Body of pancreas (tissue), 4 donors: ENCODE measurements around the gene SYT9. TPM values are rescaled to one million over a fixed set of nuclear protein-coding genes. Genes with fewer than 3 reads are reported as not detected.

Experiments used
- ATAC-seq: fragments of 150-250 bp; one replicate; pipeline ENCODE4 v1.9.1; 2016
- DNase-seq, 4 donors: peaks; one replicate each; pipeline ENCODE4 v3.0.0-alpha.2; 2019
- H3K27ac ChIP-seq, 4 donors: fragments of 200-600 bp; sonication (generic); 1 replicate in 3 of 4; 2 replicates in 1 of 4; pipeline versions ENCODE4 v1.5.1 to v1.6.1; 2016 to 2019; ENCODE audit warnings: mild to moderate bottlenecking in 1 of 4, mixed read lengths in 1 of 4, moderate library complexity in 1 of 4
- H3K27me3 ChIP-seq, 2 donors: fragments of 200-600 bp; sonication (generic); one replicate each; pipeline ENCODE4 v1.6.0; 2016; ENCODE audit warnings: mild to moderate bottlenecking in 1 of 2
- H3K36me3 ChIP-seq, 2 donors: fragments of 200-600 bp; sonication (generic); replicated peaks in 1 of 2; 2 replicates each; pipeline ENCODE4 v1.5.1; 2016; ENCODE audit warnings: low read depth in 2 of 2; ENCODE audit not compliant: insufficient read depth in 1 of 2
- H3K4me1 ChIP-seq: fragments of 200-600 bp; sonication (generic); one replicate; pipeline ENCODE4 v1.6.0; 2016
- H3K4me3 ChIP-seq, 2 donors: fragments of 200-600 bp; sonication (generic); 1 replicate in 1 of 2; 2 replicates in 1 of 2; pipeline ENCODE4 v1.5.1; 2016 to 2019
- H3K9me3 ChIP-seq, 3 donors: fragments of 200-600 bp; sonication (generic); 1 replicate in 2 of 3; 2 replicates in 1 of 3; pipeline ENCODE4 v1.5.1; 2016
- POLR2A ChIP-seq, 3 donors: fragments of 450-650 bp; IDR thresholded peaks; one replicate each; pipeline ENCODE4 v1.6.1; 2016; ENCODE audit warnings: antibody characterized with exemption in 3 of 3, mild to moderate bottlenecking in 2 of 3
- WGBS, 2 donors: methylation state at CpG; one replicate each; pipeline ENCODE4 v1.1.5; 2017; 5-methylcytosine and 5-hydroxymethylcytosine counted together
- intact Hi-C: fragments of 100-400 bp; cut with DNase I; formaldehyde crosslinking; loops from one replicate; pipeline ENCODE4 v1.15.1; 2023
- total RNA-seq, 2 donors: library from RNA; depleted of rRNA; stranded (reverse); fragments of >200 nt; gene quantifications; one replicate each; pipeline ENCODE4 v1.1.0, GENCODE V29; 2016
- TF ChIP-seq, protein P1 (sequence below), 7 experiments: fragments of 450-650 bp in 4 of 7; fragments of 200-600 bp in 3 of 7; sonication (generic) in 3 of 7; IDR thresholded peaks; one replicate each; pipeline ENCODE4 v1.5.1; 2016 to 2019; ENCODE audit warnings: antibody characterized with exemption in 7 of 7

Gene SYT9
- total RNA-seq, 2 donors from 2014 or later: 1.0 TPM; not detected in 1

DNA sequence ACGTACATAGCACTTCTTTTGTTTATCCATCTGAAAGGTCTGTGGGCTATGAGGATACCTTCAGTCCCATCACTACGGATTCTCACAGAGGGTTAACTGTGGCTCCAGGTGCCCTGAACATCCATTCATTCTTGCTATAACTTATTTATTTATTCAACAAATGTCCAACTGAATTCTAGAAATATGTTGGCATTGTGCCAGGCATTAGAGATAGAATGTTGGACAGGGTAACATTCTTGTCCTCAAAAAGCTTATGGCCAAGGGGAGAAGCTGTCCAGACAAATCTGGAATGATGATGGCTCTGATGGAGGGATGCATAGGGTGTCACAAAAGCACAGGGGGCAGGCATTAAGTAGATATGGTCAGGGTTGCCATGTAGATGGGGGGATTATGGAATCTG is 242.0 kb downstream of the SYT9 start:
- Histone ChIP-seq H3K4me1 (no peaks in the 10 kb centered on the region), H3K4me3 (no peak overlapping the region), H3K9me3 (no peaks in the 10 kb centered on the region), H3K36me3 (no peaks in the 10 kb centered on the region), H3K27me3 (no peaks in the 10 kb centered on the region), H3K27ac (no peak overlapping the region)
- no peak for DNase-seq
- 89 to 90% methylated on average over 2 of the region's 2 CpGs for WGBS, 2 donors
- ATAC-seq: no peak
- TF ChIP-seq, protein P1, sequence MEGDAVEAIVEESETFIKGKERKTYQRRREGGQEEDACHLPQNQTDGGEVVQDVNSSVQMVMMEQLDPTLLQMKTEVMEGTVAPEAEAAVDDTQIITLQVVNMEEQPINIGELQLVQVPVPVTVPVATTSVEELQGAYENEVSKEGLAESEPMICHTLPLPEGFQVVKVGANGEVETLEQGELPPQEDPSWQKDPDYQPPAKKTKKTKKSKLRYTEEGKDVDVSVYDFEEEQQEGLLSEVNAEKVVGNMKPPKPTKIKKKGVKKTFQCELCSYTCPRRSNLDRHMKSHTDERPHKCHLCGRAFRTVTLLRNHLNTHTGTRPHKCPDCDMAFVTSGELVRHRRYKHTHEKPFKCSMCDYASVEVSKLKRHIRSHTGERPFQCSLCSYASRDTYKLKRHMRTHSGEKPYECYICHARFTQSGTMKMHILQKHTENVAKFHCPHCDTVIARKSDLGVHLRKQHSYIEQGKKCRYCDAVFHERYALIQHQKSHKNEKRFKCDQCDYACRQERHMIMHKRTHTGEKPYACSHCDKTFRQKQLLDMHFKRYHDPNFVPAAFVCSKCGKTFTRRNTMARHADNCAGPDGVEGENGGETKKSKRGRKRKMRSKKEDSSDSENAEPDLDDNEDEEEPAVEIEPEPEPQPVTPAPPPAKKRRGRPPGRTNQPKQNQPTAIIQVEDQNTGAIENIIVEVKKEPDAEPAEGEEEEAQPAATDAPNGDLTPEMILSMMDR (IDR thresholded peaks at IDR 0.05): no peak
- intact Hi-C loops: no loop called here

DNA sequence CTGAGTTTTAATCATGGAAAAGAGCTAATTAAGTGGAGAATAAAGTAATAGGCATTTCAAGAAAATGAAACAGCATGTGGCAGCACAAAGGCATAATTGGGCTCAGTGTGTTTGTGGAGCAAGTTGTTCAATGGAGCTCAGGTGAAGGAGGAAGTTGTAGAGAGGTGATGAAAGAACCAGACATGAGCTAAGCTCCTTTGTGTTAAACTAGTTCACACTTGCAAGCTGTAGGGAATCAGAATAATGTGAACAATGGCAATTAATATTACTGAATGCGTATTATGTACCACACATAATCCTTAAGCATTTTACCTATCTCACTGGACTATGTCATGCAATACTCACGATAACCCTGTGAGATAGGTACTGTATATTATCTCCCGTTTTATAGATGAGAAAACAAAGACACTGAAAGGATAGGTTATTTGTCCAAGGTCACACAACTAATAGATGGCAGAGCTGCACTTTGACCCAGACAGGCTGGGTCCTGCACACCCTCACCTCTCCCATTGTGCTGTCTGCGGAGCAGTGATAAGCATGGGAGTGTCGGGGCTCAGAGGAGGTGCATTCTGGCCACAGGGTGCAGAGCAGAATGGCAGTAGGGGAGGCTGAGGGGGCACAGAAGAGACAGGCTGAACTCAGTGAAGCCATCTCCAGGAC is 242.5 kb downstream of the SYT9 start:
- Histone ChIP-seq H3K4me1 (no peaks in the 10 kb centered on the region), H3K4me3 (no peak overlapping the region), H3K27ac (no peak overlapping the region), H3K36me3 (no peaks in the 10 kb centered on the region), H3K9me3 (no peaks in the 10 kb centered on the region), H3K27me3 (no peaks in the 10 kb centered on the region)
- intact Hi-C loops: no loop called here
- WGBS, 2 donors: 75 to 82% methylated on average over 5 of the region's 5 CpGs
- DNase-seq (no peak), ATAC-seq (no peak)
- TF ChIP-seq, protein P1 (IDR thresholded peaks at IDR 0.05): no peak
- no peak for TF ChIP-seq POLR2A (IDR thresholded peaks at IDR 0.05)

DNA sequence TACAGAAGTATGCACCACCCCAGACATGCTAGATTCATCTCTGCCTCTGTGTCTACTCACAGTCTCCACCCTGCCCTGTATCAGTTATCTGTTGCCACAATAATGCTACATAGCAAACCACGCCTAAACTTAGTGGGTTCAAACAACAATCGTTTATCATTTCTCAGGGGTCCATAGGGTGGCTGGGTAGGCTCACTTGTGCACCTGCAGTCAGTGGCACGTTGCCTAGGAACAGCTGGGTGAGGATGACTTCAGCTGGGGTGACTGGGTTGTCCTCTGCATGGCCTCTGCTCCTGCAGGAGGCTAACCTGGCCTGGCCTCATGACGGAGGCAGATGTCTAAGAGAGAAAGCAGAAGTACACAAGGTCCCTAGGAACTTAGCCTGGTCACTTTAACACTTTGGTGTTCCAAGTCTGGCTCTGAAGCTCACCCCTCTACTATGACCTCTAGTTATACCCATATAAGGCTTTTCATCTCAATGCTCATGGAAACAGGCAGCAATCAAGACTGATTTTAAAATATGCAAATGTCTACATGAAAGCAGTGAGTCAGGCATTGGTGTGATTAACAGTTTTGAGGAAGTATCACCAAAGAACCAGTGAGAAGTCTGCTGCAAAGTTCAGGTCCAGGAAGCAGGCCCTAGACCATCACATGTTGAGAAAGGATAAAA is 244.3 kb downstream of the SYT9 start:
- ATAC-seq: no peak
- WGBS, 2 donors: 81 to 89% methylated on average over 4 of the region's 4 CpGs

DNA sequence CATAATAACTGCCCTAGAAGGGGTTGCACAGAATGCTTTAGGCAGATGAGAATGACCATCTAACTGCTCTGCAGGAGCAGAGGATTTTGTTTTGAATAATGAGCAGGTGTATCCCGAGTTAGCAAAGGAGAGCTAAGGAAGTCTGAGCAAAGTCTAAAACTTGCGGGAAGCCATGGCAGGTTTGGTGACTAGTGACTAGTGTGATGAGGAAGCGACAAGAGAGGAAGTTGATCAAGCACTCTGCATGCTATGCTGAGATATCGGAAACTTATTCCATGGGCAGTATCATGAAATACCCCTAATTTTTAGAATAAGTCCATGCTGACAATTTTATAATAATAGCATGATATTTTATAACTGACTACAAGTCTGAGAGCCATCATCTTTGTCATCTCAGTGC is 246.5 kb downstream of the SYT9 start:
- intact Hi-C loops: no loop called here
- H3K27me3 ChIP-seq: no peaks in the 10 kb centered on the region
- DNase-seq (no peak), ATAC-seq (no peak)
- H3K27ac ChIP-seq: no peak overlapping the region
- TF ChIP-seq, protein P1 (IDR thresholded peaks at IDR 0.05): no peak
- no peak for TF ChIP-seq POLR2A (IDR thresholded peaks at IDR 0.05)
- H3K9me3 ChIP-seq: no peaks in the 10 kb centered on the region
- no peak overlapping the region for H3K4me3 ChIP-seq
- no peaks in the 10 kb centered on the region for H3K36me3 ChIP-seq
- 77 to 87% methylated on average over 4 of the region's 4 CpGs for WGBS, 2 donors
- no peaks in the 10 kb centered on the region for H3K4me1 ChIP-seq

More for the DNA sequence above, 244.3 kb downstream of the SYT9 start:
- Histone ChIP-seq H3K9me3 (no peaks in the 10 kb centered on the region), H3K4me3 (no peak overlapping the region), H3K27ac (peak overlapping the region in 1 of 4 donors; percentile 17), H3K36me3 (no peaks in the 10 kb centered on the region), H3K27me3 (no peaks in the 10 kb centered on the region), H3K4me1 (no peaks in the 10 kb centered on the region)
- peak in 1 of 4 donors; percentile 53 for DNase-seq
- intact Hi-C loops: no loop called here
- TF ChIP-seq, protein P1 (IDR thresholded peaks at IDR 0.05): no peak
- no peak for TF ChIP-seq POLR2A (IDR thresholded peaks at IDR 0.05)

DNA sequence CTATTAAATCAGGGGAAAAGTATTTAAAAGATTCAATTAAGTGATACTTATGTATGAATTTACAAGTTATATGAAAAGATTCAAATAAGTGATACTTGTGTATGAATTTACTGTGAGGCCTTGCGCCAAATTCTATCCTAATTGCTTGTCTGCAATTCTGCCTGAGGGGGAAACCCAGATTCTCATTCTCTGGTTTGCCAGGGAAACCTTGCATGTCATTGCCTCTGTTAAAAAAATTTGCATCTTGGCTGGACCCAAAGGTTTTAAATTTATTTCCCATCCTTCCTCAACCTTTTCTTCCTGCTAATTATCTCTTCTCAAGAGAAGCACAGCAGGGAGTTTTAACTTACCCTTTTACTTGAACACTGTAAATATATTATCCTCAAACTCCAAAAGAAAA is 247.4 kb downstream of the SYT9 start:
- Histone ChIP-seq H3K27me3 (no peaks in the 10 kb centered on the region), H3K4me3 (no peak overlapping the region), H3K9me3 (no peaks in the 10 kb centered on the region), H3K27ac (no peak overlapping the region), H3K4me1 (no peaks in the 10 kb centered on the region), H3K36me3 (no peaks in the 10 kb centered on the region)
- WGBS, 2 donors: 100% methylated on average over 1 of the region's 1 CpG
- TF ChIP-seq, protein P1 (IDR thresholded peaks at IDR 0.05): no peak
- no peak for TF ChIP-seq POLR2A (IDR thresholded peaks at IDR 0.05)
- intact Hi-C loops: no loop called here
- ATAC-seq (no peak), DNase-seq (no peak)
